GM10266 (cell line): ENCODE data around the gene LHX6.

ENCODE experiments used
- DNase-seq: peaks from one replicate; pipeline ENCODE4 v3.0.0; 2012; ENCODE audit errors: extremely low spot score
- CTCF ChIP-seq: IDR thresholded peaks from 2 replicates; pipeline ENCODE4 v1.5.1; 2012; ENCODE audit warnings: mild to moderate bottlenecking, low read depth; ENCODE audit not compliant: control insufficient read depth, insufficient read depth; ENCODE audit errors: missing control alignments

Gene LHX6

GRCh38 chr9:122200960-122201595 lies 27.7 kb downstream of the LHX6 start:
- no peak for DNase-seq

DNA sequence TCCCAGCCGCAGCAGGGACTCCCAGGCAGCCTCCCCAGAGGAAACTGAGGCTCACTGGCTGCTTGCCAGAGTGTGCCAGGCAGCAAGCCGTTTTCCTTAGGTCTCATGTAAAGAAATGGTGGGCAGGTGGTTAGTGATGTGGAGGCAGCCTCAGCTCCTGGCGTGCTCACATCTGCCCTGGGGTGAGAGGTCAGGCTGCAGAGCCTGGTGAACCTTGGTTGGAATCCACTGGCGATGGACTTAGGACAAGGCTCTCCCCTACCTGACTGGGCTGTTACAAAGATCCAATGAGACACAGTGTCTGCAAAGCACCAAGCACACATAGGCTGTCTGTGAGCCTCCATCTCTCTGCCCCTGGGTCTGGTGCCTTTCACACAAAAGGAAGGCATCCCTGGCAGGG lies 30.9 kb downstream of the LHX6 start:
- TF ChIP-seq CTCF: no peak
- no peak for DNase-seq

More at GRCh38 chr9:122200960-122201595, 27.7 kb downstream of the LHX6 start:
- no peak for TF ChIP-seq CTCF

- no peak for DNase-seq
- TF ChIP-seq CTCF: no peak
Observed at GRCh38 chr9:122197426-122197825, 31.3 kb downstream of the LHX6 start.

DNA sequence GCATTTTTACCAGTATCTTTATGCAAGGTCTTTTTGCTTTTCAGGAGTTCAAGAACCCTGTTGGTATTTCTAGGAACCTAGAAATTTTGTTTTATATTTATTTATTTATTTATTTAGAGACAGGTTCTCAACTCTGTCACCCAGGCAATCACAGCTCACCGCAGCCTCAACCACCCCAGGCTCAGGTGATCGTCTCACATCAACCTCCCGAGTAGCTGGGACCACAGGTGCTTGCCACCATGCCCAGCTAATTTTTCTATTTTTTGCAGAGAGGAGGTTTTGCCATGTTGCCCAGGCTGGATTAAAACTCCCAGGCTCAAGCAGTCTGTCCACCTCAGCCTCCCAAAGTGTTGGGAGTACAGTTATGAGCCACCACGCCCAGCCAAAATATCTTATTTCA lies 32.9 kb downstream of the LHX6 start:
- DNase-seq: no peak
- no peak for TF ChIP-seq CTCF

- TF ChIP-seq CTCF: no peak
- no peak for DNase-seq
Observed at GRCh38 chr9:122193651-122194050, 35.1 kb downstream of the LHX6 start.

- DNase-seq: no peak
- TF ChIP-seq CTCF: no peak
Observed at GRCh38 chr9:122192914-122193525, 35.7 kb downstream of the LHX6 start.

DNA sequence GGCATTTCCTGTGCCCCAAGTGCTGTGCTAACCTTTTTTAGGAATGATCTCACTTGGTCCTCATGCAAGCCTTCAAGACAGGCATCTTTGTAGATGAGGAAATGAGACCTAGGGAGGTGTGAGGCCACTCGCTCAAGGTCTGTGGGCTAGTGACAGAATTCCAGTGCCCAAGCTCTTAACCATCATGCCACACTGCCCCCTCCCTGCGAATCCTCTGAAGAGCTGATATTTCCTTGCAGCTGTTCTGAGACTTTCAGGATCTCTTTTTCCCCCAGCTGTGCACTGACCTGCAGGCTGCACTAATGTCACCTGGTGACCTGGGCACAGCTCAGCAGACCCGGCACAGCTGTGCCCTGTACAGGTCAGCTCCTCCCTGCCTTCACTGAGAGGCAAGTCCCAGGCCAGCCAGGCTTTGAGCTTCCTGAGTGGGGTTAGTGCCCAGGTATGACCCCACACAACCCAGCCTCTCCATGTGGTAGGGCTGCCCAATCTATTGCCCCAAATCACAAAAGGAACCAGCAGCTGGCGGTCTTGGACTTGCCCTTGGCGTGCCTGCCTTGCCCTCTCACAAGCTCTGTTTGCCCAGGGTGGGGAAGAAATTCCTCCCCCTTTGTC lies 36.4 kb downstream of the LHX6 start:
- no peak for DNase-seq

More for the DNA sequence above, 36.4 kb downstream of the LHX6 start:
- TF ChIP-seq CTCF: no peak
